CD14-positive monocyte (primary cell): ENCODE data around the gene AQP2. TPM values are rescaled to one million over a fixed set of nuclear protein-coding genes. Genes with fewer than 3 reads are reported as not detected.

Source experiments
- DNase-seq, 3 donors: peaks; one replicate each; pipeline ENCODE4 v3.0.0-alpha.2; 2011 to 2022
- H2AFZ ChIP-seq: 2 replicates; pipeline ENCODE4 v1.6.0; 2012; ENCODE audit warnings: mild to moderate bottlenecking, low read depth, low read length, inconsistent platforms; ENCODE audit not compliant: insufficient read depth, poor library complexity, severe bottlenecking
- H3K27ac ChIP-seq, 2 donors: 1 replicate in 1 of 2; 2 replicates in 1 of 2; pipeline ENCODE4 v1.5.1; 2012 to 2013; ENCODE audit warnings: low read length in 2 of 2, control low read depth in 1 of 2, inconsistent platforms in 1 of 2, low read depth in 1 of 2, mild to moderate bottlenecking in 1 of 2
- H3K27me3 ChIP-seq, 2 donors: one replicate each; pipeline versions ENCODE4 v1.6.0 to v1.6.1; 2011 to 2013; ENCODE audit warnings: low read length in 2 of 2; ENCODE audit not compliant: control insufficient read depth in 2 of 2, insufficient read depth in 2 of 2
- H3K36me3 ChIP-seq, 2 donors: replicated peaks in 1 of 2; 1 replicate in 1 of 2; 2 replicates in 1 of 2; pipeline versions ENCODE4 v1.5.1 to v1.6.1; 2012 to 2013; ENCODE audit warnings: low read length in 2 of 2, control low read depth in 1 of 2, inconsistent platforms in 1 of 2, mild to moderate bottlenecking in 1 of 2; ENCODE audit not compliant: insufficient read depth in 2 of 2, control insufficient read depth in 1 of 2
- H3K4me1 ChIP-seq, 2 donors: 1 replicate in 1 of 2; 2 replicates in 1 of 2; pipeline versions ENCODE4 v1.5.1 to v1.6.1; 2012 to 2013; ENCODE audit warnings: low read length in 2 of 2, control low read depth in 1 of 2, inconsistent platforms in 1 of 2, mild to moderate bottlenecking in 1 of 2, moderate library complexity in 1 of 2; ENCODE audit not compliant: insufficient read depth in 2 of 2, control insufficient read depth in 1 of 2
- H3K4me2 ChIP-seq: replicated peaks from 2 replicates; pipeline ENCODE3; 2012; ENCODE audit warnings: low read length, moderate library complexity, mild to moderate bottlenecking; ENCODE audit not compliant: poor library complexity, severe bottlenecking; ENCODE audit errors: extremely low read depth
- H3K4me3 ChIP-seq, 3 experiments: fragments of 200-600 bp in 1 of 3; sonication (generic) in 1 of 3; replicated peaks in 1 of 3; 1 replicate in 2 of 3; 2 replicates in 1 of 3; pipeline ENCODE4 v1.5.1; 2011 to 2013; ENCODE audit warnings: low read length in 3 of 3, mild to moderate bottlenecking in 3 of 3, control low read depth in 2 of 3, low read depth in 2 of 3, inconsistent platforms in 1 of 3, moderate library complexity in 1 of 3
- H3K79me2 ChIP-seq: 2 replicates; pipeline ENCODE4 v1.6.0; 2012; ENCODE audit warnings: mild to moderate bottlenecking, control low read depth, inconsistent platforms, low read length, moderate library complexity; ENCODE audit not compliant: insufficient read depth
- H3K9ac ChIP-seq: 2 replicates; pipeline ENCODE4 v1.6.0; 2017; ENCODE audit warnings: low read length, mild to moderate bottlenecking; ENCODE audit not compliant: insufficient read depth, poor library complexity, severe bottlenecking
- H3K9me3 ChIP-seq, 2 donors: replicated peaks in 1 of 2; 1 replicate in 1 of 2; 2 replicates in 1 of 2; pipeline versions ENCODE4 v1.5.1 to v1.6.1; 2012 to 2013; ENCODE audit warnings: low read length in 2 of 2, control low read depth in 1 of 2; ENCODE audit not compliant: control insufficient read depth in 1 of 2, insufficient read depth in 1 of 2
- H4K20me1 ChIP-seq: 2 replicates; pipeline ENCODE4 v1.6.0; 2012; ENCODE audit warnings: mild to moderate bottlenecking, low read length, control low read depth, moderate library complexity; ENCODE audit not compliant: insufficient read depth
- H3K27ac Mint-ChIP-seq, 7 donors: one replicate each; pipeline ENCODE4 v1.8.0; 2020; ENCODE audit warnings: mild to moderate bottlenecking in 7 of 7, mixed read lengths in 7 of 7, moderate library complexity in 6 of 7, inconsistent platforms in 2 of 7
- H3K27me3 Mint-ChIP-seq, 3 donors: one replicate each; pipeline ENCODE4 v1.8.0; 2021 to 2022; ENCODE audit warnings: low read depth in 3 of 3, mild to moderate bottlenecking in 3 of 3, mixed read lengths in 3 of 3, moderate library complexity in 3 of 3, inconsistent platforms in 1 of 3
- H3K36me3 Mint-ChIP-seq, 2 donors: one replicate each; pipeline ENCODE4 v1.8.0; 2020; ENCODE audit warnings: mixed read lengths in 2 of 2, inconsistent platforms in 1 of 2, mild to moderate bottlenecking in 1 of 2
- H3K4me1 Mint-ChIP-seq: one replicate; pipeline ENCODE4 v1.8.0; 2020; ENCODE audit warnings: mild to moderate bottlenecking, mixed read lengths
- H3K4me3 Mint-ChIP-seq, 2 donors: one replicate each; pipeline ENCODE4 v1.8.0; 2020; ENCODE audit warnings: mild to moderate bottlenecking in 2 of 2, mixed read lengths in 2 of 2, moderate library complexity in 1 of 2
- H3K9me3 Mint-ChIP-seq, 7 donors: one replicate each; pipeline ENCODE4 v1.8.0; 2020 to 2022; ENCODE audit warnings: mixed read lengths in 7 of 7, mild to moderate bottlenecking in 6 of 7, moderate library complexity in 6 of 7, inconsistent platforms in 2 of 7
- WGBS: methylation state at CpG from one replicate; pipeline ENCODE4 v1.1.5; 2013; ENCODE audit warnings: missing lambda C conversion rate; ENCODE audit not compliant: insufficient coverage; 5-methylcytosine and 5-hydroxymethylcytosine counted together
- intact Hi-C, 2 donors: fragments of 100-400 bp; cut with micrococcal nuclease; formaldehyde crosslinking; loops; one replicate each; pipeline versions ENCODE4 v1.15.0 to v1.15.1; 2023
- polyA plus RNA-seq, 3 donors: library from polyadenylated mRNA; depleted of rRNA in 1 of 3; unstranded in 2 of 3; stranded (reverse) in 1 of 3; fragments of 300-500 nt in 2 of 3; fragments of >200 nt in 1 of 3; fragmentation: Illumina TruSeq in 2 of 3; gene quantifications; 1 replicate in 2 of 3; 2 replicates in 1 of 3; pipeline ENCODE4 v1.2.3, GENCODE V29; 2012 to 2021
- TF ChIP-seq, protein P1 (sequence below): fragments of 200-600 bp; IDR thresholded peaks from one replicate; pipeline ENCODE4 v1.8.0; 2022; ENCODE audit warnings: antibody characterized with exemption, mild to moderate bottlenecking

Gene AQP2
- polyA plus RNA-seq, 3 donors: not detected

- H3K4me3 ChIP-seq: no peak overlapping the region
- H3K9ac ChIP-seq: no peak overlapping the region
- H3K4me1 ChIP-seq: peaks cover 21 to 30% of the 10 kb centered on the region in 2 donors
- peaks cover 70 to 95% of the 10 kb centered on the region in 2 donors for H3K27me3 ChIP-seq
- H3K79me2 ChIP-seq: no peaks in the 10 kb centered on the region
- Mint-ChIP-seq H3K27me3 (peaks cover 90 to 96% (median 95%) of the 10 kb centered on the region in 3 donors), H3K36me3 (peaks cover 0 to 11% of the 10 kb centered on the region in 2 donors), H3K4me1 (peaks cover 22% of the 10 kb centered on the region), H3K4me3 (peak overlapping the region in 1 of 2 donors; percentile 83), H3K27ac (no peak overlapping the region), H3K9me3 (peaks cover 0 to 24% (median 8%) of the 10 kb centered on the region in 7 donors)
- no peak overlapping the region for H3K4me2 ChIP-seq
- intact Hi-C loops: no loop called here
- no peak overlapping the region for H2AFZ ChIP-seq
- H3K9me3 ChIP-seq: peaks cover 0 to 66% of the 10 kb centered on the region in 2 donors
- no peak for DNase-seq
- H3K27ac ChIP-seq: no peak overlapping the region
- TF ChIP-seq, protein P1, sequence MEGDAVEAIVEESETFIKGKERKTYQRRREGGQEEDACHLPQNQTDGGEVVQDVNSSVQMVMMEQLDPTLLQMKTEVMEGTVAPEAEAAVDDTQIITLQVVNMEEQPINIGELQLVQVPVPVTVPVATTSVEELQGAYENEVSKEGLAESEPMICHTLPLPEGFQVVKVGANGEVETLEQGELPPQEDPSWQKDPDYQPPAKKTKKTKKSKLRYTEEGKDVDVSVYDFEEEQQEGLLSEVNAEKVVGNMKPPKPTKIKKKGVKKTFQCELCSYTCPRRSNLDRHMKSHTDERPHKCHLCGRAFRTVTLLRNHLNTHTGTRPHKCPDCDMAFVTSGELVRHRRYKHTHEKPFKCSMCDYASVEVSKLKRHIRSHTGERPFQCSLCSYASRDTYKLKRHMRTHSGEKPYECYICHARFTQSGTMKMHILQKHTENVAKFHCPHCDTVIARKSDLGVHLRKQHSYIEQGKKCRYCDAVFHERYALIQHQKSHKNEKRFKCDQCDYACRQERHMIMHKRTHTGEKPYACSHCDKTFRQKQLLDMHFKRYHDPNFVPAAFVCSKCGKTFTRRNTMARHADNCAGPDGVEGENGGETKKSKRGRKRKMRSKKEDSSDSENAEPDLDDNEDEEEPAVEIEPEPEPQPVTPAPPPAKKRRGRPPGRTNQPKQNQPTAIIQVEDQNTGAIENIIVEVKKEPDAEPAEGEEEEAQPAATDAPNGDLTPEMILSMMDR: no peak
- no peaks in the 10 kb centered on the region for H3K36me3 ChIP-seq
- no peaks in the 10 kb centered on the region for H4K20me1 ChIP-seq
Measured at GRCh38 chr12:49957570-49957967, 7.0 kb downstream of the AQP2 start.

GRCh38 chr12:49959685-49960473, 9.3 kb downstream of the AQP2 start:
- DNase-seq: no peak
- Histone ChIP-seq H3K36me3 (no peaks in the 10 kb centered on the region), H3K9me3 (peaks cover 0 to 58% of the 10 kb centered on the region in 2 donors), H3K27ac (no peak overlapping the region), H2AFZ (no peak overlapping the region), H3K4me1 (peaks cover 14 to 23% of the 10 kb centered on the region in 2 donors), H3K27me3 (peaks cover 65 to 95% of the 10 kb centered on the region in 2 donors), H3K9ac (no peak overlapping the region), H4K20me1 (no peaks in the 10 kb centered on the region), H3K4me2 (no peak overlapping the region), H3K79me2 (no peaks in the 10 kb centered on the region), H3K4me3 (no peak overlapping the region)
- Mint-ChIP-seq H3K4me3 (peak overlapping the region in 1 of 2 donors; percentile 83), H3K27ac (no peak overlapping the region), H3K36me3 (peaks cover 0 to 9% of the 10 kb centered on the region in 2 donors), H3K4me1 (peaks cover 16% of the 10 kb centered on the region), H3K27me3 (peaks cover 93 to 96% (median 96%) of the 10 kb centered on the region in 3 donors), H3K9me3 (peaks cover 0 to 18% (median 8%) of the 10 kb centered on the region in 7 donors)
- intact Hi-C loops: loop anchor here in 1 of 2 donors (10.0 kb wide), 1 partner anchor 215 kb away; no protein-coding TSS in a partner anchor
- TF ChIP-seq, protein P1: no peak
- WGBS: 24% methylated on average over 8 of the region's 11 CpGs
